ENCODE measurements around the gene CA12.

- TF ChIP-seq CTCF (conservative IDR thresholded peaks at IDR 0.05; ENCODE audit: low read length) (no peak), EZH2phosphoT487 (IDR thresholded peaks at IDR 0.05; ENCODE audit: borderline replicate concordance) (no peak)
Observed at GRCh38 chr15:63312286-63312685, 69.4 kb downstream of the CA12 start.
